AML-193 (cell line): Measurements from ENCODE around the gene ATP5PF.
"Not testable (repeated sequence)": the region's sequence is repeated elsewhere in the genome, so short reads cannot be mapped to it uniquely, and the experiment has no call there.

Experiments used
- DNase-seq, 2 experiments: peaks; one replicate each; lab custom pipeline; 2025; lab: John Stamatoyannopoulos, UW

ATP5PF gene

GRCh38 chr21:25722631-25723030, 12.1 kb downstream of the ATP5PF start:
- DNase-seq, result peak; percentile 39 to 49

- DNase-seq, result no peak
Measured at GRCh38 chr21:25721987-25722386, 12.7 kb downstream of the ATP5PF start.

- DNase-seq, result peak; percentile 4 to 14
Measured at GRCh38 chr21:25717491-25718147, 17.1 kb downstream of the ATP5PF start.

DNA sequence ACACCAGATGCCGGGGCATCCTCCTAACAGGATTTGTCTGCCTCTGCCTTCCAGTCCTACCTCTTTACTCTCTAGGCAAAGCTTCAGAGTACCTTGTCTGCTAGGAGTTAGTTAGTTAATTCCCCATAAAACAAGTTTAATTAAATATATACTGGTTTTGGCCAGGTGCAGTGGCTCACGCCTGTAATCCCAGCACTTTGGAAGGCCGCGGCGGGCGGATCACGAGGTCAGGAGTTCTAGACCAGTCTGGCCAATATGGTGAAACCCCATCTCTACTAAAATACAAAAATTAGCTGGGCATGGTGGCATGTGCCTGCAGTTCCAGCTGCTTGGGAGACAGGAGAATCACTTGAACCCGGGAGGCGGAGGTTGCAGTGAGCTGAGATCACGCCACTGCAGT, 20.6 kb downstream of the ATP5PF start:
- DNase-seq, result not testable (repeated sequence)

DNA sequence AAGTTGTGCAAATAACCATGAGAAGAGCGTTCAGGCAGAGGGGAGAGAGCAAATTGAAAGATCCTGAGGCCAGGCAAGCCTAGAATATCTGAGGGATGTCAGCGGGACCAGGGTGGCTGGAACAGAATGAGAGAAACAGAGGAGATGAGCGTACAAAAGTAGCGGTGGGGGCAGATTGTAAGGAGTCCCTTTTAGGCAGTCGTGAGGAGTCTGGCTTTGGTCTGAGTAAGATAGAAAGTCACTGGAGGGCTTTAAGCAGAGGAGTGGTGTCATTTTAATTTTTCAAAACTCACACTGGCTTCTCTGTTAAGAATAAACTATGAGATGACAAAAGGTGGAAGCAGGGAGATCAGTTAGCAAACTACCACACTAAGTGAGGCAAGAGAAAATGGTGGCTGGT, 24.2 kb downstream of the ATP5PF start:
- no peak for DNase-seq

- DNase-seq, result no peak
Measured at GRCh38 chr21:25709684-25710265, 24.9 kb downstream of the ATP5PF start.

DNA sequence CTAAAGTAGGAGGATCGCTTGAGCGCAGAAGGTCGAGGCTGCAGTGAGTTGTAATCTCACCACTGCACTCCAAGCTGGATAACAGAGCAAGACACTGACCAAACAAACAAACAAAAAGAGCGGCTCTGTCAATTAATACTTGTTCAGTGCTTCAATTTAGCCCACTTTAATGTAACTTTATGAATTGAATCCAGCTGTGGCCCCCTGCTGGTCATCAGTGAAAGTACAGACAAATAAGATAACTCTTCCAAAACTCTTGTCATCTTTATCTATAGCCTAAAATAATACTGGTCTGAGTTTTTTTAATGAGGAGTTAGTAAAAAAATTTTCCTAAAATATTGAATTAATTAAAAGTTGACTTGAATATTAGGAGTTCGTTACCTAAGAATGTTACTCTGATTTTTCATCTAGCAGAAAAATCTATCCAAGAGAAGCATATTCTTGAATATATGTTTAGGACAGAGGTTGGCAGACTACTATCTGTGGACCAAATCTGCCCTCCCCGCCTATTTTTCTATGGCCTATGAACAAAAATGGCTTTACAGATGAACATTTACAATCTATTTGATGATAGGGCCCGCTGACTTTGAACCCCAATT, 26.1 kb downstream of the ATP5PF start:
- DNase-seq, result peak; percentile 45 to 59

GRCh38 chr21:25701529-25701928, 33.2 kb downstream of the ATP5PF start:
- DNase-seq, result peak in 1 of 2 experiments; percentile 6

GRCh38 chr21:25700741-25701140, 34.0 kb downstream of the ATP5PF start:
- no peak for DNase-seq

DNA sequence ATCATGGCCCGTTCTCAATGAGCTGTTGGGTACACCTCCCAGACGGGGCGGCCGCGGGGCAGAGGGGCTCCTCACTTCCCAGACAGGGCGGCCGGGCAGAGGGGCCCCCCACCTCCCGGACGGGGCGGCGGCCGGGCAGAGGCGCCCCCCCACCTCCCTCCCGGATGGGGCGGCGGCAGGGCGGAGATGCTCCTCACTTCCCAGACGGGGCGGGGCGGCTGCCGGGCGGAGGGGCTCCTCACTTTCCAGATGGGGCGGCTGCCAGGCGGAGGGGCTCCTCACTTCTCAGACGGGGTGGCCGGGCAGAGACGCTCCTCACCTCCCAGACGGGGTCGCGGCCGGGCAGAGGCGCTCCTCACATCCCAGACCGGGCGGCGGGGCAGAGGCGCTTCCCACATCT, 39.2 kb downstream of the ATP5PF start:
- not testable (repeated sequence) for DNase-seq

DNA sequence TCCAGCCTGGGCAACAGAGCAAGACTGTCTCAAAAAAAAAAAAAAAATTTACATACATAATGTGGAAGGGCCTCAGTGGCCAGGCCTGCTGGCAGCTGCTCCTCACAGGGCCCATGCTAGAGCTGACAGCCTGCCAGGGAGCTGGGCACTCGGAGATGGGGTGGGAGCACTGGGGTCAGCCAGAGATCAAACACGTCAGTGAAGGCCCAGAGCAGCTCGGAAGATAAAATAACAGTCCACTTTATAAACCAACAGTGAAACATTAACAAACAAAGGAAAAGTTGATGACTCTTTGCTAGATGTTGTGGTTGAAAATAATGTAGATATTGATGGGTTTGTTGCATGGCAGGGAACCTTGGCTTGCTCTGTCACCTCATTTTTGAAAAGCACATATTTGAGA, 42.7 kb downstream of the ATP5PF start:
- no peak for DNase-seq

DNA sequence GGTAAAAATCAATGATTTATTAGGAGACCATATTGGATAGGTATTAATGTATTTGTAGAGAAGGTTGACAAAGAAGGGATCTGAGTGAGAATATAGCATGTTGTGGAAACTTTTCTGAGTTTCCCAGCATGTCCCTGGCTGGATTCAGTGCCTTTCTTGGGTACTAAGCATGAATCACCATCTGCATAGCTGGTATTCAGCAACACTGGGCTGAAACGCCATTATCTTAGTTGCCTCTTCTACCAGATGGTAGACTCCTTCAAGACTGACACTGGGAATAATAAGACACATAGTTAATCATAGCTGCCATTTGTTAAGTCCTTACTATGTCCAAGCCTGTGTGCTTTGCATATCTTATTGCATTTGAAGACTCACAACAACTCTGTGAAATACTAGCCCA, 45.5 kb downstream of the ATP5PF start:
- no peak for DNase-seq

- DNase-seq, result no peak
Measured at GRCh38 chr21:25688275-25689155, 46.2 kb downstream of the ATP5PF start.

- DNase-seq, result no peak
Measured at GRCh38 chr21:25687787-25688186, 46.9 kb downstream of the ATP5PF start.

DNA sequence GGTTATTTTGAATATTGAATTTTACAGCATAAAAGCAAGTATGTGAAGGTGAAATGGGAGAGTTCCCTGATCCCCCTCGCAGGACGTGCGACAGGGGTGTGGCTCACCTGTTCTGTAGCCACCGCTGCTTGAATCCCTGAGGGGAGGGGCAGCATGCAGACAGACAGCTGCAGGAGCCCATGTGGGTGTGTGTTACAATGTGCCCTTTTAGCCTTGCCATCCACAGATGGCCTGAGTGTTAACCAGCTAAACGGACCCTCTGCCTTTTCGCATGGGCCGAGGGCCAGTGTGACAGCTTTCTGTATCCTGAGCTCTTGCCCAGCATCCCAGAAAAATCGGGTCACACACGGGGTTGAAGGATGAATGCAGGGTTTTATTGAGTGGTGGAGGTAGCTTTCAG, 52.3 kb downstream of the ATP5PF start:
- DNase-seq, result no peak

DNA sequence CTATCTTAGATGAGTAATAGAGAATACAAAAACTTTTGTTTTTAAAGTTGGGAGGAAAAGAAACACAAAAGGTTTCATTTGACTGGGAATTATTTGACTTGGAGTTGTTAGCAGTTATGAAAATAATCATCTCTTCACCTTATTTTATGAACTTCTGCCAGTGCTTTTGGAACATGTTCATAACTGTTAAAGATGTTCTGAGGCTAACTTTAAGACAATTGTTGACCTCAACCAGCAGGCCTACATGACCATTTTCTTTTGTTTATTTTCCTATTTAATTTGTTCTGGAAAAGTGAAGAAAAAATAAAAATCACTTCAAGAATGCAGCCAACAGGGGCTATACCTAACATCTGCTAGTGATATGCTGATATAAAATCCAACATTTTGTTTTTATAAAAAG, 58.3 kb downstream of the ATP5PF start:
- DNase-seq, result no peak
